K562 (cell line): ENCODE data around the gene FBRS. TPM values are rescaled to one million over a fixed set of nuclear protein-coding genes. Genes with fewer than 3 reads are reported as not detected.

Experiments used
- ARID1B ChIP-seq: fragments of 450-650 bp; IDR thresholded peaks from 2 replicates; pipeline ENCODE4 v1.6.1; 2016; ENCODE audit warnings: antibody characterized with exemption, mild to moderate bottlenecking, inconsistent platforms
- ATF1 ChIP-seq, 2 experiments: fragments of 450-650 bp in 1 of 2; IDR thresholded peaks; 2 replicates each; pipeline ENCODE4 v1.6.1; 2016; ENCODE audit warnings: missing compliant biosample characterization in 1 of 2, missing genetic modification characterization in 1 of 2
- BCOR ChIP-seq: fragments of 450-650 bp; IDR thresholded peaks from 2 replicates; pipeline ENCODE4 v1.6.1; 2016
- BDP1 ChIP-seq: IDR thresholded peaks from 3 replicates; pipeline ENCODE4 v1.6.1; 2011; ENCODE audit not compliant: insufficient read length, insufficient read depth
- MAFG ChIP-seq: fragments of 450-650 bp; conservative IDR thresholded peaks from 2 replicates; pipeline ENCODE4 v1.6.1; 2016; ENCODE audit warnings: missing genetic modification characterization, missing compliant biosample characterization
- NCOA4 ChIP-seq: fragments of 450-650 bp; IDR thresholded peaks from 2 replicates; pipeline ENCODE4 v1.6.1; 2018; ENCODE audit warnings: mild to moderate bottlenecking; ENCODE audit not compliant: partially characterized antibody
- NELFE ChIP-seq: IDR thresholded peaks from 2 replicates; pipeline ENCODE4 v1.6.1; 2011; ENCODE audit warnings: mild to moderate bottlenecking; ENCODE audit not compliant: insufficient read depth, insufficient read length
- NFIC ChIP-seq: fragments of 450-650 bp; IDR thresholded peaks from 2 replicates; pipeline ENCODE4 v1.6.1; 2017; ENCODE audit warnings: mild to moderate bottlenecking, inconsistent platforms
- POLR2G ChIP-seq: fragments of 200-400 bp; formaldehyde crosslinking; IDR thresholded peaks from 2 replicates; pipeline ENCODE4 v1.6.1; 2017; ENCODE audit warnings: low read depth, mild to moderate bottlenecking, antibody characterized with exemption, low read length, moderate library complexity
- TEAD4 ChIP-seq, 2 experiments: sonication (generic) in 1 of 2; formaldehyde crosslinking in 1 of 2; IDR thresholded peaks; 2 replicates each; pipeline versions ENCODE4 v1.6.1 to v1.8.0; 2012 to 2022; ENCODE audit warnings: borderline replicate concordance in 1 of 2, inconsistent platforms in 1 of 2, low read length in 1 of 2, mild to moderate bottlenecking in 1 of 2, missing genetic modification reagents in 1 of 2
- ZNF134 ChIP-seq: fragments of 250-450 bp; sonication (Bioruptor Pico); conservative IDR thresholded peaks from 2 replicates; pipeline ENCODE4 v1.4.0; 2020
- ZNF175 ChIP-seq: fragments of 200-800 bp; sonication (Bioruptor generic); IDR thresholded peaks from 2 replicates; pipeline ENCODE4 v1.6.1; 2016; ENCODE audit warnings: low read depth, mild to moderate bottlenecking, missing genetic modification characterization, missing compliant biosample characterization
- ZNF354B ChIP-seq: fragments of 250-450 bp; sonication (Bioruptor Pico); IDR thresholded peaks from 2 replicates; pipeline ENCODE4 v1.4.0; 2020
- polyA plus RNA-seq, 8 experiments: library from polyadenylated mRNA; depleted of rRNA in 4 of 8; stranded (reverse) in 5 of 8; unstranded in 3 of 8; fragments of >200 nt; fragmentation: Nextera tagmentation in 2 of 8; fragmentation: Illumina TruSeq in 1 of 8; extraction: Ambion mirVana in 2 of 8; extraction: Trizol in 1 of 8; gene quantifications; 2 replicates each; pipeline versions ENCODE4 v1.2.1 to v1.2.3, GENCODE V29; 2011 to 2014; ENCODE audit warnings: inconsistent platforms in 1 of 8, missing spikeins in 1 of 8
- total RNA-seq, 7 experiments: library from RNA; depleted of rRNA in 6 of 7; stranded (reverse); fragments of >200 nt in 6 of 7; fragmentation: Illumina TruSeq in 2 of 7; extraction: Trizol in 2 of 7; gene quantifications; 2 replicates each; pipeline versions ENCODE4 v1.2.1 to v1.2.3, GENCODE V29; 2011 to 2021; ENCODE audit warnings: low replicate concordance in 1 of 7
- TF ChIP-seq, protein P1 (sequence below): fragments of 200-800 bp; sonication (Bioruptor generic); IDR thresholded peaks from 2 replicates; pipeline ENCODE4 v1.6.1; 2016; ENCODE audit warnings: missing genetic modification characterization, missing compliant biosample characterization
- TF ChIP-seq, protein P2 (sequence below): sonication (generic); formaldehyde crosslinking; IDR thresholded peaks from 2 replicates; pipeline ENCODE4 v1.4.0; 2020; ENCODE audit warnings: mild to moderate bottlenecking, missing genetic modification reagents
- TF ChIP-seq, protein P3 (sequence below): IDR thresholded peaks from 2 replicates; pipeline ENCODE4 v1.6.1; 2016; ENCODE audit warnings: missing genetic modification characterization, missing compliant biosample characterization

FBRS gene
- total and polyA plus RNA-seq, 9 of the 15 experiments (the other 6 are each of a cell fraction or from before 2014, with no cell fraction given), result 0.32 to 59.5 (median 13.1) TPM

DNA sequence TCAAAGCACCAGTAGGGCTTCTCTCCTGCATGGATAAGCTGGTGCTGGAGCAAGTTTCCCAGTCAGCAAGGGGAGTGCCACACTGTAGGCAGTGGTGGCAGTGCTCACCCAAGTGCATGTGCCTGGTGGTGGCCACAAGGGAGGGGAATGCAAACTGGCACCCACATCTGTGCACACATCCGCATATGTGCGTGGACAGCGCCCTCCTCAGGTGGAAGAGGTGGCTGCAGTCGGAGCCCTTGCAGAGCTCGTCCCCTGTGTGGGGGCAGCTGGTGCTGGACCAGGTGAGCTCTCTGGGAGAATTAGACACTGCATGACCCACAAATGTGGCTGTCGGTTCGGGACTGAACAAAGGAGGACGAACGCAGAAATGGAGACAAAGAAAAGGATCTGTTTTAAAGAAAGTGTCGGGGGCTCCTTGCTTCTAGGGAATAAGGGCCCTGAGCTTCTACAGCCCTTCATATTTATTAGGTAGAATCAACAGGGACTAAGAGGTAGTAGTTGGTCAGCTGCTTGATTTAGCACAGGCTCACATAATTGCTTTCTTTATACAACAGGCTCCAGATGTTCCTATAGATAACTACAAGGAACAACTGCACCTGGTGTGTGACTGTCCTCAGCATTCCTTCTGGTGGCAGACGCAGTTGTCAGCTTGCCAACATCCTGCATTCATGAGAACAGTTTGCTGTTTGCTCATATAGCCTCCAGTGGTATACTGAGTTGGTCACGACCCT is 42.7 kb upstream of the FBRS start (continued):
- TF ChIP-seq MAFG (tag) (no peak), ZNF175 (CRISPR knock-in tag) (no peak), POLR2G (no peak), ARID1B (peak; percentile 52; the same call in 1 of the 2 replicates), TEAD4 (IDR thresholded peaks at IDR 0.05; ENCODE audit: low read length) (peak; percentile 28; the same call in 1 of the 2 replicates), TEAD4 (CRISPR knock-in tag; IDR thresholded peaks at IDR 0.05; ENCODE audit: borderline replicate concordance) (no peak), NCOA4 (no peak), ZNF354B (no peak), BDP1 (no peak), NFIC (peak; percentile 51), ATF1 (CRISPR knock-in tag; IDR thresholded peaks at IDR 0.05) (no peak), ATF1 (tag; IDR thresholded peaks at IDR 0.05) (no peak), NELFE (no peak), ZNF134 (CRISPR knock-in tag) (no peak), BCOR (no peak)
- TF ChIP-seq, protein P1, sequence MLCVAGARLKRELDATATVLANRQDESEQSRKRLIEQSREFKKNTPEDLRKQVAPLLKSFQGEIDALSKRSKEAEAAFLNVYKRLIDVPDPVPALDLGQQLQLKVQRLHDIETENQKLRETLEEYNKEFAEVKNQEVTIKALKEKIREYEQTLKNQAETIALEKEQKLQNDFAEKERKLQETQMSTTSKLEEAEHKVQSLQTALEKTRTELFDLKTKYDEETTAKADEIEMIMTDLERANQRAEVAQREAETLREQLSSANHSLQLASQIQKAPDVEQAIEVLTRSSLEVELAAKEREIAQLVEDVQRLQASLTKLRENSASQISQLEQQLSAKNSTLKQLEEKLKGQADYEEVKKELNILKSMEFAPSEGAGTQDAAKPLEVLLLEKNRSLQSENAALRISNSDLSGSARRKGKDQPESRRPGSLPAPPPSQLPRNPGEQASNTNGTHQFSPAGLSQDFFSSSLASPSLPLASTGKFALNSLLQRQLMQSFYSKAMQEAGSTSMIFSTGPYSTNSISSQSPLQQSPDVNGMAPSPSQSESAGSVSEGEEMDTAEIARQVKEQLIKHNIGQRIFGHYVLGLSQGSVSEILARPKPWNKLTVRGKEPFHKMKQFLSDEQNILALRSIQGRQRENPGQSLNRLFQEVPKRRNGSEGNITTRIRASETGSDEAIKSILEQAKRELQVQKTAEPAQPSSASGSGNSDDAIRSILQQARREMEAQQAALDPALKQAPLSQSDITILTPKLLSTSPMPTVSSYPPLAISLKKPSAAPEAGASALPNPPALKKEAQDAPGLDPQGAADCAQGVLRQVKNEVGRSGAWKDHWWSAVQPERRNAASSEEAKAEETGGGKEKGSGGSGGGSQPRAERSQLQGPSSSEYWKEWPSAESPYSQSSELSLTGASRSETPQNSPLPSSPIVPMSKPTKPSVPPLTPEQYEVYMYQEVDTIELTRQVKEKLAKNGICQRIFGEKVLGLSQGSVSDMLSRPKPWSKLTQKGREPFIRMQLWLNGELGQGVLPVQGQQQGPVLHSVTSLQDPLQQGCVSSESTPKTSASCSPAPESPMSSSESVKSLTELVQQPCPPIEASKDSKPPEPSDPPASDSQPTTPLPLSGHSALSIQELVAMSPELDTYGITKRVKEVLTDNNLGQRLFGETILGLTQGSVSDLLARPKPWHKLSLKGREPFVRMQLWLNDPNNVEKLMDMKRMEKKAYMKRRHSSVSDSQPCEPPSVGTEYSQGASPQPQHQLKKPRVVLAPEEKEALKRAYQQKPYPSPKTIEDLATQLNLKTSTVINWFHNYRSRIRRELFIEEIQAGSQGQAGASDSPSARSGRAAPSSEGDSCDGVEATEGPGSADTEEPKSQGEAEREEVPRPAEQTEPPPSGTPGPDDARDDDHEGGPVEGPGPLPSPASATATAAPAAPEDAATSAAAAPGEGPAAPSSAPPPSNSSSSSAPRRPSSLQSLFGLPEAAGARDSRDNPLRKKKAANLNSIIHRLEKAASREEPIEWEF (CRISPR knock-in tag), result no peak
- TF ChIP-seq, protein P2, sequence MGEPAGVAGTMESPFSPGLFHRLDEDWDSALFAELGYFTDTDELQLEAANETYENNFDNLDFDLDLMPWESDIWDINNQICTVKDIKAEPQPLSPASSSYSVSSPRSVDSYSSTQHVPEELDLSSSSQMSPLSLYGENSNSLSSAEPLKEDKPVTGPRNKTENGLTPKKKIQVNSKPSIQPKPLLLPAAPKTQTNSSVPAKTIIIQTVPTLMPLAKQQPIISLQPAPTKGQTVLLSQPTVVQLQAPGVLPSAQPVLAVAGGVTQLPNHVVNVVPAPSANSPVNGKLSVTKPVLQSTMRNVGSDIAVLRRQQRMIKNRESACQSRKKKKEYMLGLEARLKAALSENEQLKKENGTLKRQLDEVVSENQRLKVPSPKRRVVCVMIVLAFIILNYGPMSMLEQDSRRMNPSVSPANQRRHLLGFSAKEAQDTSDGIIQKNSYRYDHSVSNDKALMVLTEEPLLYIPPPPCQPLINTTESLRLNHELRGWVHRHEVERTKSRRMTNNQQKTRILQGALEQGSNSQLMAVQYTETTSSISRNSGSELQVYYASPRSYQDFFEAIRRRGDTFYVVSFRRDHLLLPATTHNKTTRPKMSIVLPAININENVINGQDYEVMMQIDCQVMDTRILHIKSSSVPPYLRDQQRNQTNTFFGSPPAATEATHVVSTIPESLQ (CRISPR knock-in tag), result no peak
- TF ChIP-seq, protein P3, sequence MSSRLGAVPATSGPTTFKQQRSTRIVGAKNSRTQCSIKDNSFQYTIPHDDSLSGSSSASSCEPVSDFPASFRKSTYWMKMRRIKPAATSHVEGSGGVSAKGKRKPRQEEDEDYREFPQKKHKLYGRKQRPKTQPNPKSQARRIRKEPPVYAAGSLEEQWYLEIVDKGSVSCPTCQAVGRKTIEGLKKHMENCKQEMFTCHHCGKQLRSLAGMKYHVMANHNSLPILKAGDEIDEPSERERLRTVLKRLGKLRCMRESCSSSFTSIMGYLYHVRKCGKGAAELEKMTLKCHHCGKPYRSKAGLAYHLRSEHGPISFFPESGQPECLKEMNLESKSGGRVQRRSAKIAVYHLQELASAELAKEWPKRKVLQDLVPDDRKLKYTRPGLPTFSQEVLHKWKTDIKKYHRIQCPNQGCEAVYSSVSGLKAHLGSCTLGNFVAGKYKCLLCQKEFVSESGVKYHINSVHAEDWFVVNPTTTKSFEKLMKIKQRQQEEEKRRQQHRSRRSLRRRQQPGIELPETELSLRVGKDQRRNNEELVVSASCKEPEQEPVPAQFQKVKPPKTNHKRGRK (tag), result no peak
